ENCODE results near the gene ZNF524.
A peak's percentile ranks its signal among the peaks of the same experiment; 100 is the strongest.

ZNF524 gene

DNA sequence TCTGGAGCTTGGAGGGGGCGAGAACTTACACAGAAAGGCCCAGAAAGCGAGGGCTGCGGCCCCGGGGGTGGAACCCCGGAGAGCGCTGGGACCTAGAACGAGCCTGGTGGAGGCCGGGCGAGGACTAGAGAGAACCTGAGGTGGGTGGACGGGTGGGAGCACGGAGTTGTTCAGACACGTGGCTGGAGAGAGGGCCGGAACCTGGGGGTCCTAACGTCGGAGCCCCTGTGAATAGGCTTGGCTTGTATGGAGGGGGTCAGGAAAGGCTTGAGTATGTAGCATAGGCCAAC, 43.7 kb downstream of the ZNF524 start:
- no peak for DNase-seq

DNA sequence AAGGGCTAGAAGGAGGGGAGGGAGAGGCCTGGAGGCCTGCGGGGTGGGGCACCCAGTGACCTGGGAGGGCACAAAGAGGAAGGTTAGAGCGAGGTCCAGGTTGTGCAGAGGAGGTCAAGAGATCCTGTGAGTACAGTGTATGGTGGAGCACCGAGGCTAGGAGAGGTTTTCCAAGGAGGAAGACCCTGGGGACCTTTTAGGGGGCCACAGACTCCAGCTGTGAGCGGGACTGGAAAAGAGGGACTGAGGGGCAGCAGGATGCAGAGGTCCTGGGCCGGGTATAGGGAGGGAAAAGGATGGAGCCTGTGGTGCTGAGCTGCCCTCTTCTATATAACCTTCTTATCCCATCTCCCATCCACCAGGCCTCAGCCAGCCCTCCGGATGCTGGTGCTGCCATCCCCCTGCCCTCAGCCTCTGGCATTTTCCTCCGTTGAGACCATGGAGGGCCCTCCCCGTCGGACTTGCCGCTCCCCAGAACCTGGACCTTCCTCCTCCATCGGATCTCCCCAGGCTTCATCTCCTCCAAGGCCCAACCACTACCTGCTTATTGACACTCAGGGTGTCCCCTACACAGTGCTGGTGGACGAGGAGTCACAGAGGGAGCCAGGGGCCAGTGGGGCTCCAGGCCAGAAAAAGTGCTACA, 44.2 kb downstream of the ZNF524 start:
- no peak for DNase-seq

DNA sequence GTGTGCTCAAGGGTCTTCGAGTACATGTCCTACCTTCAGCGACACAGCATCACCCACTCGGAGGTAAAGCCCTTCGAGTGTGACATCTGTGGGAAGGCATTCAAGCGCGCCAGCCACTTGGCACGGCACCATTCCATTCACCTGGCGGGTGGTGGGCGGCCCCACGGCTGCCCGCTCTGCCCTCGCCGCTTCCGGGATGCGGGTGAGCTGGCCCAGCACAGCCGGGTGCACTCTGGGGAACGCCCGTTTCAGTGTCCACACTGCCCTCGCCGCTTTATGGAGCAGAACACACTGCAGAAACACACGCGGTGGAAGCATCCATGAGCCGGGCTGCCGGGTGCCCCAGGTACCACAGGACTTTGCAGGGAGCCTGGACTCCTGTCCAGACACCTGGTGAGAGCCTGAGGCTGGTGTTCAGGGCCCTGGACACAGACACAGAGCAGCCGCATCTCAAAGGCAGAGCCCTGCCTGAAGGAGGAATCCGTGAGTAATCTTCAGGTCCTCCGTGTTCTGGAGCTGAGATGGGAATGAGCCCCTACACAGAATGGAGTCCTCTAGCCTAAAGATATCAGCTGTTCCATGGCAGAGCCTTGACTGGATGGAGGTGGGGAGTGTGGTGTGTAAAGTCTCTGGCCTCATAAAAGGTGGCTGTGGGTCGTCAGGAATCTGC, 44.9 kb downstream of the ZNF524 start:
- no peak for DNase-seq

DNA sequence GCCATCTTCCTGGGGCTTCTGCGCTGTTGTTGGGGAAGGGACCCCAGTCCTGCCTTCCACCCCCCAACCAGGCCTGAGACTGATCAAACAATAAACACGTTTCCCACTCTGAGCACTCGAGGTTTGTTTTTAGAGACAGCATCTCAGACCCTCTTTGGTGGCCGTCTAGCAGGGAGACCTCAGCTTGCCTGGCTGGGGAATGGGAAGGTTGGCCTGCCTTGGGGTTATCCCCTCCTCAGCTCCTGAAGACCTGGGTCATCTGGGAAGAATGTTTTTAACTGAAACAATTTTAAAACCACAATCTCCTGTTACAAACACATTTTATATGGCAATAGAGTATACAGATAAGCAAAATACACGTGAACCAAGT, 45.4 kb downstream of the ZNF524 start:
- no peak for DNase-seq

DNA sequence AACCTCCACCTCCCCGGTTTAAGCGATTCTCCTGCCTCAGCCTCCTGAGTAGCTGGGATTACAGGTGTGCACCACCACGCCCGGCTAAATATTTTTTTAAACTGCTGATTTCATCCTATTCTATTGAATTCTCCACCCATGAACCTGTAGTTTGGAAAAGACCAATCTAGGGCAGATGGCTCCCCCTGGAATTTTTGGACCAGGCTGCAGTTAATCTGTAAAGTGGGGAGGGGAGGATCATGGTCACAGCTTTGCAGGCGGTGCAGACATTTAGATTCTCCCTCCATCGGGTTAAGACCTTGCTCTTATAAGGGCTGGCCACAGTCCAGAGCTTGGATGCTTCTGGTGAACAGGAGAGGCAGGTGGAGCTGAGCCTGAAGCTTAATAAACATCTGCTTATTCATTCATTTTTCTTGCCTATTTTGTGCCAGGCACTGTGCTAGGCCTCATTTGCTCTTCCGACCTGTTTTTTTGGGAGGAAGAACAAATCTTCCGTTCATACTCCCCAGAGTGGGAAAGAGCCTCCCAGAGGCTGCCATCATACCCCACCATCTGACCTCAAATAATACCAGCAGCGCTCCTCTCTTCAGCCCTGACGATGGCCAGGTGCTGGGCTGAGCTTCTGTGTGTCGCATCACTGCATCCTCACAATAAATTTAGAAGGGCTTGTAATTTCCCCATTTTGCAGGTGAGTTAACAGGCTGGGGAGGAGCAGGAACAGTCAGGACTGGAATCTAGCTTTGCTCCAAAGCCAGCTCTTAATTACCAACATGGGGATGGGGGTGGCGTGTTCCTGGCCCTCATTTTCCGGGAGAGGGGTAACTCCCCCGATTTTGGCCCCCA, 47.0 kb downstream of the ZNF524 start:
- DNase-seq: no peak

DNA sequence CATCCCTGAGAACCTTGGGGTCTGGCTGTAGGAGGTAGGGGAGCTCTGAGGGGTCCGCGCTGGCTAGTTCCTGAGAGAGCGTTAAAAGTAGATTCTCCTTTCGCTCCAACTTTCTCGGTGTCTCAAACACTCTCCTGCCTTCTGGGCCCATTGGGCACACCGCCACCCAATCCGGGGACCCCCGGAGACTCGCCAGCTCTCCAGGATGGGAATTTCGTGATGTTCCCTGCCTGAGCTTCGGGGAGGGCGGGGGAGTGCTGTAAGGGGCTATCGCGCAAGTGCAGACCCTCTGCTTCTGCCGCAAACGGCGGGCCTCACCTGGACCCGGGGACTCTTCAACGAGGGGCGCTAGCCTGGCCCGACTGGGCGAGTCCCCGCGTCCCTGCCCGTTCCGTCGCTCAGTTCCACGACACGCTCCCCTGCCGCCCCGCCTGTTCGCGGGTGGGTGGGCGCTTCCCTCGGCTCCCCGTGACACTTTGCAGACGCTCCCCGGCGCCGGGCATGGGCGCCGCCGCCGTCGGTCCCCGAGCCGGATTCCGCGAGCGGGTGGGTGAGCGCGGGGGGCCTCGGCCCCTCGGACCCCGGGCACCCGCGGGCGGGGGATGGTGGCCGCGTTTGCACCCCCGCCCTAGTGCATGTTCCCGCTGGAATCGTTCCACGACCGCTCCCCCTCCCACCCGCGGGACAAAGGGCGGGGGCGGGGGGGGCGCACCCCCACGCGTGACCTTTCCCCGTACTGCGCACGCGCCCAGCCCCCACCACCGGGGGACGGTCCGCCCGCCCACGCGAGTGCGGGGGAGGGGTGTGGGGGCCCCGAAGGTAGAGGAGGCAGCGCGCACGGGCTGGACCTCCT, 47.9 kb downstream of the ZNF524 start, which contains the start of gene CCDC106:
Gene CCDC106 (plus strand): TSS at position 481 of the 853 bp plus-strand sequence. CDS start 835 bp downstream, outside the sequence.
- DNase-seq: peak; percentile 43

DNA sequence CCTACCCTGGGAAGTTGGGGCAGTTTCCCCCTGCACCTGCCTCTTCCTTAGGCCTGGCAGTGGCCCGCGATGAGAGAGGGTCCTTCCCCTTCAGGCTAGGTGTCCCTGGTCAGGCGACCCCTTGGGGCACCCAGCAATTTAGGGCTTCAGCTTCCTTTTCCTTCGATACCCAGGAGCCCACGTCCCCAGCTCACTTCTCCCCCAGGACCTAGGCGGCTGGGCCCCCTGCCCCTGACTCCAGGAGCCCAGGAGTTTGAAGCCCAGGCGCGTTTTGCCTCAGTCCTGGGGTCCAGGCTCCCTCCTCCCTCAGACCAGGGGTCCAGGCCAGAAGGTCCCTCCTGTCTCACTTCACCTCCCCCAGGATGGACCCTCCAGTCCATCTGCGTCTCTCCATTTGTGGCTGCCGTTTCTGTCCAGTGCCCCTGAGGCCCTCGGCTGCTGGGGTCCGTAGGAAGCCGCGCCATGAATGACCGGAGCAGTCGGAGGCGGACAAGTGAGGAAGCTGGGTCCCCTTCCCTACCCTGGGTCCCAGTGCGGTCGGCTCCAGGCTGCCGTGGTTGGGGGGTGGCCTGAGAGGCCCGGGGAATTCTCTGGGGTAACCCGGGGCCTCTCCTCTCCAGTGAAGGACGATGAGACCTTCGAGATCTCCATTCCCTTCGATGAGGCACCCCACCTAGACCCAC, 48.6 kb downstream of the ZNF524 start:
- no peak for DNase-seq

DNA sequence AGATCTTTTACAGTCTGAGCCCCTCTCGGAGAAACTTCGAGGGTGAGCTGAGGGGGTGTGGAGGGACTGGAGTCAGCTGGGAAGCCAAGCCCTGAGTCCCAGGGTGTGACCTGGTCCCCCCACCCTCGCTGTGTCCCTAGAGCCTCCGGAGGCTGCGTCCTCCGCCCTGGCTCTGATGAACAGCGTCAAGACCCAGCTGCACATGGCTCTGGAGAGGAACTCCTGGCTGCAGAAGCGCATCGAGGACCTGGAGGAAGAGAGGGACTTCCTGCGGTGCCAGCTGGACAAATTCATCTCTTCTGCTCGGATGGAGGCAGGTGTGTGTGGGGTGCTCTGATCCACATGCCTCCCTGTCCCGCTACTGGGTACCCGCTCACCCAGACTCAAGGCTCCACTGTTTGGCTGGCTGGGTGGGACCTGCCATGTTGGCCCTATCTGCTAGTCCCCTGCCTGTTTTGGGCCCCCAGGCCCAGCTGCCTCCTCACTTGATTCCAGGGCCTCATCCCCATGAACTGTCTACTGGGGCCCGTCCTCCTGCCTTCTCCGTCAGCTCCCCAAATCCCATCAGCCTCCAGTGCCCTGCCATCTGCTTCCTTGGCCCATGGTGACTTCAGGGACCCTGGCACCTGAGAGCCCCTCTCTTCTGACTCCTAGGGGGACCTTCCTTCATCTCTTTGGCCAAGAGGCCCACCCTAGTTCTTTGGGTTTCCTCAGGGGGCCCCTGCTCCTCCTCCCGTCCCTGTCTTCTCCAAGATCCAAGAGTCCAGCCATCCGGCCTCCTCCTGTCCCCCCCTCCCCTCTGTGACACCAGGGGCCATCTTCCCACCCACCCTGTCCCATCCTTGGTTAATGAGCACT, 49.4 kb downstream of the ZNF524 start:
- DNase-seq: no peak

DNA sequence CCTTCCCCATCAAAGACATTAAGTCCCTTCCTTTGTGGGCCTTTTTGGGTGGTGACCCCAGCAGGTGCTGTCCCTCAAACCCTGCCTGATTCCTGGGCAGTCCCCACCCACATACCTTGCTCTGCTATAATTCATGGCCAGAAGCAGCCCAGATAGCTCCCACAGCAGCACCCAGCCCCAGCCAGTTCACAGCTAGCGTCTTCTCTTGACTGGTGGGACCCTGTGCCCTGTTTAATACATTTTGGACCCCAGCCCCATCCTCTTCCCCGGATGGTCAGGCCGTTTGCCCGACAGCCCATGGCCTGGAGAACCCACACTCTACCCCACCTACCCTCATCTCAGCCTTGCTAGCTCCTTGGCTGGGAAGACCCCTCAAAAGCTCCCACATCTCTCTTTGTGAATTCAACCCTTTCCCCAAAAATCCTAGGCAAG, 50.1 kb downstream of the ZNF524 start:
- no peak for DNase-seq

DNA sequence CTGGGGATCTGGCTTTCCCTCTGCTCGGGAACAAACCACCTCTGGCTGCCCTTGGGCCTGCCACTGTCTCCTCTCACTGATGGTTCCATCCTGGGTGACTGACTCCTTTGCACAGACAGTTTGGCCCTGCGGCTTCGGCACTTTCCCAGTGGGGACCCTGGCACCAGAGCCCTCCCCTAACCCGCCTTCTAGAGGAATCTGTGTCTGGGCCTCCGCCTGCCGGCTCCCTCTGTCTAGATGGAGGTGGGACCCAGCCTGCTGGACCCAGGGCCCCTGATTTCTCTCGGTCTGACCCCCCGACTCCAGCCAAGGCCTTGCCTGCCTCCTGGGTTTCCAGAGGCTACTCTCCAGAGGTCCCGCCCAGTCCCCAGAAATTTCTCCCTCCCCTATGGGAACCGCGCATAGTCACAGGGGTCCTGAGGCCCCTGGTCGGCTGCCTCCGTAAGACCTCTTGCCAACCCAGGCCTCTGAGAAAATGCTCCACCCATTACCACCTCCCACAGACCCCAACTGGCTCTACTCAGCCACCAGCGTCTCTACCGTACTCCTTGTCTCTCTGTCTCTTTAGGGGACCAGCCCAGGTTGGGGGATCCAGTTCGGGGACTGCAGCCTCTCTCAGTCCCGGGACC, 50.6 kb downstream of the ZNF524 start:
- DNase-seq: no peak

DNA sequence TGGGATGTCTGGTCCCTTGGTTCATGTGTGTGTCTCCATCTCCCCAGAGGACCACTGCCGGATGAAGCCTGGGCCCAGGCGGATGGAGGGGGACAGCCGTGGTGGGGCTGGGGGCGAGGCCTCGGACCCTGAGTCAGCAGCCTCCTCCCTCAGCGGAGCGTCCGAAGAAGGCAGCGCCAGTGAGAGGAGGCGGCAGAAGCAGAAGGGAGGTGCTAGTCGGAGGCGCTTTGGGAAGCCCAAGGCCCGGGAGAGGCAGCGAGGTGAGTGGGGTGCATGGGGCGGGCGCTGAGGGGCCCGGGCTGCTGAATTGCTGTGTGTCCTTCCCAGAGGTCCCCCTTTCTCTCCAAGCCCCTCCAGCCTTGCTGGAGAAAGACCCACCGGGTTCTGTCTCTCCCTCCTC, 51.1 kb downstream of the ZNF524 start:
- no peak for DNase-seq

DNA sequence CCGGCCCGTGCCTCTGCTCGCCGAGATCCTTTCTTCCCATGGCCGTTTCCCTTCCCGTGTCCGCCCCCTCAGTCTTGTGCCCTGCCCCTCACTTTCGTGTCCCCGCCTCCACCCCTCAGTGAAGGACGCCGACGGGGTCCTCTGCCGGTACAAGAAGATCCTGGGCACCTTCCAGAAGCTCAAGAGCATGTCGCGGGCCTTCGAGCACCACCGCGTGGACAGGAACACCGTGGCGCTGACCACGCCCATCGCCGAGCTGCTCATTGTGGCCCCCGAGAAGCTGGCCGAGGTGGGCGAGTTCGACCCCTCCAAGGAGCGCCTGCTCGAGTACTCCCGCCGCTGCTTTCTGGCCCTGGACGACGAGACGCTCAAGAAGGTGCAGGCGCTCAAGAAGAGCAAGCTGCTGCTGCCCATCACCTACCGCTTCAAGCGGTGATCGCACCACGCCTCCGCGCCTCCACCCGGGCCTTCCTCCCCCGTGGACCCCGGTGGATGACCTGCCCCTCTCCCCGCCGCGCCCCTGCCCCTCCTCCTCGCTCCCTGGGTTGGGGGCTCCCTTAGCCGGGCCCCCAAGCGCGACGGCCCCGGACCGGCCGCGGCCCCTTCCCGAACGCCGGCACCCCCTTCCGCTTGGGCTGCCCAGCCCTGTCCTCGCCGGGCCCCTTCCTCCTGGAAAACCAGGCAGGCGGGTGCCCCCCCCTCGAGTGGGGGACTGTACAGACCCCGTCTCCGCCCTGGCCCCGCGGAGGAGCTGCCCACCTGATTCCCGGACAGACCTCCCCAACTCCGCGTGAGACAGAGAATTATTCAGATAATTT, 52.4 kb downstream of the ZNF524 start:
- DNase-seq: no peak

All from activated CD4-positive, alpha-beta T cell treated with anti-CD3 and anti-CD28 coated beads, Interleukin-10, Interleukin-2, amounts not matched to agents 100 ng/mL and 50 ng/mL, durations not matched to agents 16 hours and 8 hours (primary cell).